ENCODE results near the gene RSPH10B. TPM values are rescaled to one million over a fixed set of nuclear protein-coding genes. Genes with fewer than 3 reads are reported as not detected.
"Not testable (repeated sequence)": the region's sequence is repeated elsewhere in the genome, so short reads cannot be mapped to it uniquely, and the experiment has no call there.

Gene RSPH10B
- total RNA-seq, 1 donor from 2014 or later = not detected

- H3K4me1 ChIP-seq; H3K9me3 ChIP-seq; H3K36me3 ChIP-seq; intact Hi-C loops (cut with DNase I); H3K27me3 ChIP-seq: not testable (repeated sequence)
- peak; percentile 88 for DNase-seq
- Histone ChIP-seq H3K27ac (peak within 1 kb of the TSS; percentile 66), H3K4me3 (peak within 1 kb of the TSS; percentile 53)
- ATAC-seq = peak; percentile 98
- peak; percentile 25 for TF ChIP-seq CTCF (IDR thresholded peaks at IDR 0.05)
Observed at GRCh38 chr7:5898480-5899224, 71.8 kb downstream of the RSPH10B start, which contains the start of gene CCZ1. CCZ1 (plus strand) TSS chr7:5898733; CDS start chr7:5898800, 67 bp downstream.

DNA sequence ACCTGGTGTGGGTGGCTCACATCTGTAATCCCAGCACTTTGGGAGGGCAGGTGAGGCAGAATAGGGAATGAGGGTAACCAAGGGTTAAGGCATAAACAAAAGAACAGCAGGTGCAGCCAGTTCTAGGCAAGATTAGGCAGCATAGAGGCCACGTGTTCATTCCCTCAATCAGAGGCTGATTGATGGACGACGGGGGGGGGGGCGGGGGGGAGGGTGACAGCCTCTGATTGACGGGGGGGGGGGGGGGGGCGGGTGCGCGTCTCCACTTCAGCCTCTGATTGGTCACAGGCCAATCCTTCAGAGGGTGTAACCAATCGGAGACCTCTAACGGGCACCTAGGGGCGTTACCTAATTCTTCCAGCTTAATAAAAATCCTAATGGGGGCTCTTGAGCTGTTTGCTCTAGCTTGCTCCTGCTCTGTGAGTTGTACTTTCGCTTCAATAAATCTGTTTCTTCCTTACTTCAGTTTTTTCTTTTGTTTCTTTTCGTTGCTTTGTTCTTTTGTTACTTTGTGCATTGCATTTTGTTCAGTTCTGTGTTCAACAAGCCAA, 73.0 kb downstream of the RSPH10B start:
- H3K27me3 ChIP-seq; H3K36me3 ChIP-seq; ATAC-seq; H3K9me3 ChIP-seq; H3K4me3 ChIP-seq; H3K4me1 ChIP-seq; DNase-seq; intact Hi-C loops (cut with DNase I); H3K27ac ChIP-seq: not testable (repeated sequence)

DNA sequence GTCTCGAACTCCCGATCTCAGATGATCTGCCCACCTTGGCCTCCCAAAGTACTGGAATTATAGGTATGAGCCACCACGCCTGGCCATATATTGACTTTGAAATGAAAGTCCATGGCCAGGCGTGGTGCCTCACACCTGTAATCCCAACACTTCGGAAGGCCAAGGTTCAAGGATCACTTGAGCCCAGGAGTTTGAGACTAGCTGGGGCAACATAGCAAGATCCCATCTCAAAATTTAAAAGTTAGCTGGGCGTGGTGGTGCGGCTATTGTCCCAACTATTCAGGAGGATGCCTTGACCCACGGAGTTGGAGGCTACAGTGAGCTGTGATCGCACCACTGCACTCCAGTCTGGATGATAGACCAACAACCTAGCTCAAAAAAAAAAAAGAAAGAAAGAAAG, 78.0 kb downstream of the RSPH10B start:
- H3K27ac ChIP-seq = no peak overlapping the region
- H3K27me3 ChIP-seq = no peaks in the 10 kb centered on the region
- TF ChIP-seq CTCF (IDR thresholded peaks at IDR 0.05) = no peak
- ATAC-seq (no peak), DNase-seq (no peak)
- H3K36me3 ChIP-seq = no peaks in the 10 kb centered on the region
- no peaks in the 10 kb centered on the region for H3K4me1 ChIP-seq
- intact Hi-C loops (cut with DNase I) = no loop called here
- no peak overlapping the region for H3K4me3 ChIP-seq
- H3K9me3 ChIP-seq = no peaks in the 10 kb centered on the region

- H3K36me3 ChIP-seq; intact Hi-C loops (cut with DNase I); DNase-seq; ATAC-seq; H3K4me1 ChIP-seq; H3K4me3 ChIP-seq; H3K27ac ChIP-seq; H3K9me3 ChIP-seq; H3K27me3 ChIP-seq: not testable (repeated sequence)
Observed at GRCh38 chr7:5890244-5890643, 80.2 kb downstream of the RSPH10B start.

GRCh38 chr7:5888021-5888420, 82.5 kb downstream of the RSPH10B start:
- peak; percentile 37 for ATAC-seq
- H3K27me3 ChIP-seq; DNase-seq; H3K27ac ChIP-seq; intact Hi-C loops (cut with DNase I); H3K4me1 ChIP-seq; H3K4me3 ChIP-seq; H3K9me3 ChIP-seq; H3K36me3 ChIP-seq: not testable (repeated sequence)

GRCh38 chr7:5884431-5884830, 86.1 kb downstream of the RSPH10B start:
- intact Hi-C loops (cut with DNase I); H3K9me3 ChIP-seq; H3K4me3 ChIP-seq; H3K36me3 ChIP-seq; H3K4me1 ChIP-seq; DNase-seq; H3K27ac ChIP-seq; ATAC-seq; H3K27me3 ChIP-seq: not testable (repeated sequence)

- ATAC-seq; H3K27me3 ChIP-seq; DNase-seq; H3K36me3 ChIP-seq; H3K4me3 ChIP-seq; H3K4me1 ChIP-seq; H3K9me3 ChIP-seq; H3K27ac ChIP-seq; intact Hi-C loops (cut with DNase I): not testable (repeated sequence)
Observed at GRCh38 chr7:5880106-5880505, 90.4 kb downstream of the RSPH10B start.

- H3K9me3 ChIP-seq; ATAC-seq; H3K27ac ChIP-seq; H3K4me1 ChIP-seq; H3K4me3 ChIP-seq; DNase-seq; H3K27me3 ChIP-seq; intact Hi-C loops (cut with DNase I); H3K36me3 ChIP-seq: not testable (repeated sequence)
Observed at GRCh38 chr7:5879591-5879990, 90.9 kb downstream of the RSPH10B start.

Other genes with a start within 250 kb of the RSPH10B start
- gene RNF216, start 189.0 kb downstream of the RSPH10B start, total RNA-seq = 32.1 TPM
- not detected for gene OCM, start 89.9 kb downstream of the RSPH10B start, total RNA-seq
- 56.7 TPM for gene CCZ1, start 72.0 kb downstream of the RSPH10B start, total RNA-seq
- 12.5 TPM for gene PMS2, start 38.4 kb upstream of the RSPH10B start, total RNA-seq
- 20.3 TPM for gene AIMP2, start 38.6 kb upstream of the RSPH10B start, total RNA-seq
- not detected for gene ANKRD61, start 60.7 kb upstream of the RSPH10B start, total RNA-seq
- 77.2 TPM for gene EIF2AK1, start 88.5 kb upstream of the RSPH10B start, total RNA-seq
- gene USP42, start 134.3 kb upstream of the RSPH10B start, total RNA-seq = 9.9 TPM